Activated CD8-positive, alpha-beta memory T cell treated with anti-CD3 and anti-CD28 coated beads, Interleukin-2, amount 50 U/mL, for 4 hours (primary cell): ENCODE measurements around the gene ZBTB33.

Experiments
- DNase-seq: peaks from one replicate; pipeline ENCODE4 v3.0.0-alpha.2; 2020

Gene ZBTB33

DNA sequence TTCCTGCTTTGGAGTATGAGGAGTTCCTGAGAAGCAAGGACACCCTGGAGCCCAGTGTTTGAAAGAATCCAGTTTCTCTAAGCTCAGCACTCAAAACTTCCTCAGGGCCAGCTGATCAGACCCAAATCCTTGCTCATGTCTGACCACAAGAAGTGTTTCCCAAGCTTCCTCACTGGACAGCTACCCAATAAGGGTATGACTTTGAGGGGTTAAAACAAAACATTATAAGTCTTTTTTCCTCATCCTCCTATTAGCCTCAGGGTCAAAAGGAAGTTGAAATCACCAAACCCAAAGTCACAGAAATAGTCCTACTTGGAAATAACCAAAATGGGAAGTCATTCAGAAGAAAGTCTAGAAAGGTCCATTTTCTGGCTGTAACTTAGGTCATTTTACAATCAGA lies 13.7 kb downstream of the ZBTB33 start:
- DNase-seq, result no peak

DNA sequence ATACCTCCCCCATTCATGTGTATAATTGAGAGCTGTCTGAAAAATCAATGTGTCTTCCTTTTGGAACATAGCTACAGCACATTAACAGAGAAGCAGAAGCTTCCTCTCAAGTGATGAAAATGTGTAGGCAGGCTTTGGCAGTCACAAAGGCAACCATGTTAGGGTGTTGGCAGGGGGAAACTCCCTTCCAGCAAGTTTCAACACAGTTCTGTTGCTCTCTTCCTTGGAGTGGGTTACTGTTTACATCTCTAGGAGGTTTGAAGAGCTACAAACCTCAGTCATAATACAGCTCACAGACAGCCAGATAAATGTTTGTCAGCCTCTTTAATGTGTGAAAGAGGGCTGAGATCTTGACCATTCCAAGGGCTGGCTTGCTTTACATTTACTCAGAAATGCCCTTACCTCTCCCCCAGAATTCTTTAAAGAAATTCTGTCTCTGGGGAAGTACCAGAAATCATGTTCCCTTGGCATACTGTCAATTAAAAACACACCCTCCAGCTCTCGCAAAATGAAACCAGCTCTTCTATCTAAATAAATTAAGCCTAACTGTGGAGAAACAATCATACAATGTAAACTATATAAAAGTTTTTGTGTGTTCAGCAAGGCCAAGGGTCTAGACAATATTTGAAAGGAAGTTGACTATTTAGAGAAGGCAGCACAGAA lies 18.9 kb downstream of the ZBTB33 start:
- no peak for DNase-seq

DNA sequence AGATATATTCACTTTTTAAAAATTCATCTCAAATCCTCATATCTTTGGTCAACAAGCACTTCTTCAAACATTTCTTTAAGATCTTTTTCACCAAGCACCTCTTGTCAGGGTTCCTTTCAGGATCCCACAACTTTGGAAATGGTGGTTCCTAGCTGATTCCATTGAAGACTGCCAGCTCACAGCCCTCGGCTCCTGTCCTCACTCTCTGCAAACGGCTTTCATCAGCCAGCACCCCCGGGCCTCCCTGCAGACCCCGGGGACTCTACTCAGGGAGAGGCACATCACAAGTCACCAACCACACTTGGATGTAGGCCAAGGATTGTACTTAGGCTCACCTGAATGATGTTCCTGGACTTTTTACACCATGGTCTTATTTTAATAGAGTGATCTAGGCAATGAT lies 20.0 kb downstream of the ZBTB33 start:
- DNase-seq, result no peak

DNA sequence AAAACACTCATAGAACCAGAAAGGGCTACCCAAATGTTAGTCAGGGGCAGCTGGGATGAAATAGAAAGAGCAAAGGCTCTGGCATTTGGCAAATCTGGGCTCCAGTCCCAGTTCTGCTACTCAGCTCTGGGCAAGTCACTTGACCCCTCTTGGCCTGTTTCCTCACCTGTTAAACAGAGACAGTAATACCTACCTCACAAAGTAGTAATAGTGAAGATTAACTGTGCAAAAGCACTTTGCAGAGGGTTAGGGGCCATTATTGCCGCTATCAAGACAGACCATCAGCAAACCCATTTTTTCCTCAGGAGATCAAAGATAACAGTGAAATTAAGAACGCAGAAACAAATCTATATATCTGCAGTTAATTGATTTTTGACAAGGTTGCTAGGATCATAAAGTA lies 20.6 kb downstream of the ZBTB33 start:
- DNase-seq, result no peak

DNA sequence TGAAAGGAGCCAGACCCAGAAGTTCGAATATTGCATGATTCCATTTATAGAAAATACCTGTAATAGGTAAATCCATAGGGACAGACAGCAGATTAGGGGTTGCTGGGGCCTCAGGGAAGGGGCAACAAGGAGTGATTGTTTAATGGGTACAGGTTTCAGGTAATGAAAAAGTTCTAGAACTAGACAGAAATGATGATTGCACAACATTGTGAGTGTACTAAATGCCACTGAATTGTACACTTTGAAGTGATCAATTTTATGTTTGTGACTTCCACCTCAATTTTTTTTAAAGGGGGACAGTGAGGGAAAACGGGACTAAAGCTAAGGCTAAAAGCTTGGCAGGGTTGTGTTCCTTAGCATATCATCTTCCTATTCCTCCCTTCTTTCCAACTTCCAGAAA lies 23.5 kb downstream of the ZBTB33 start:
- no peak for DNase-seq

DNA sequence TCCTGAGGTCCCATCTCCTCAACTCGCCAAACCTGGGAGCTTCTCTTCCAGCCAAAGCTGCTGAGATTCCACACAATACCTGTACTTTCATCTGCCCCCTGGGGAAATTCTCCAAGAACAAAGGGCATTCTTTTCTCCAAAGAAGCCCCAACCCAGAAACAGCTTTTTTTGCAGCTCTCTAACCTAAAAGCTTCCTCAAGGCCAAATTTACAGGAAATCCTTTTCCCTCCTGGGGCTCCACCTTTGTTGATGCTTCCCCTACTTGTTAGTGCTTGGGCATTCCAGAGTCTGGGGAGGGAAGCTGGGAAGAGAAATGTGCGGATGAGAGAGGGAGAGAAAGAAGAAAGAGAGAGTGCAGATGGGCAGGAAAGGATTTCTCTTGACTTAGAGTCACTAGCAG lies 24.3 kb downstream of the ZBTB33 start:
- DNase-seq, result no peak

DNA sequence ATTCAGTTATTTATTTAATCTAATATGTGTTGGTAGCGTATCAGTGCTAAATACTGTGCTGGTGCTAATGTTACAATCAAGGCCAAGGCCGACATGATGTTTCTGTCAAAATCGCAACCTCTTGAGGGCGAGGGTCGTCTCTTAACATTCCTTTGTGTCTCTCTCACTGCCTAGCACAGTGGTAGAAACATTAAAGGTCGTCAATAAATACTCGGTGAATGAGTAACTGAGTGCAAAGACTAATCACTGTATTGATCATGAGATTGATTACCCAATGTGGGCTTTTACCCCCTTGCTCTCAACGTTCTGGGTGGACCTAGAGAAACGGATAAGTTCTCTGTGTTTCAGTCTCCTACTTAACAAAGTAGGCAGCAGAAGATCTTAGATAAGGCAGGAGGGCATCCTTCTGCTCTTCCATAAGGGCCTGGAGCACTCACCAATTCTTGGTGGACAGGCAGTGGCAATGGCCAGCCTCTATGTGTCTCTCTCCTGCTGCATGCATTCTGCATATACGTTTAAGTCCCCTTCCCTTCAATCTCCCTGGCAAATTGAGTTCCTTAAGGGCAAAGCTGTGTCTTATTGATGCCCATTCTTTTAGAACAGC lies 30.5 kb downstream of the ZBTB33 start:
- no peak for DNase-seq

DNA sequence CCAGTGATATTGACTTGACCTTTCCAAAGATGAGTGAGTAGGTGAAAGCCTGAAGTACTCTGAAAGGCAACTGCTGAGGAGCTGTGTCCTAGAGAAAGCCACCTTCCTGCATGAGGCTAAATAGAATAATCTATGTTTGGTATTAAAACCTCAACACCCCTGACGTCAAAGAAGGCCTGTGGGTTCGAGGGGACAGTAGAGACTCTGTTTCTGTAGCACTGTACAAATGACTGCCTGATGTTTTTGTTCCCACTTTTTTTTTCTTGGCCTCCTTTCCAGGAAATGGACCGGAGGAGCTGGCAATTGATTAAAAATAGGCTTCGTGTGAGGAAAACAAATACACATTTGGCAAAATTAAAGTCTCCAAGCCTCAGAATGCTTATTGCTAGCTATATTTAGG lies 31.1 kb downstream of the ZBTB33 start:
- DNase-seq, result no peak

DNA sequence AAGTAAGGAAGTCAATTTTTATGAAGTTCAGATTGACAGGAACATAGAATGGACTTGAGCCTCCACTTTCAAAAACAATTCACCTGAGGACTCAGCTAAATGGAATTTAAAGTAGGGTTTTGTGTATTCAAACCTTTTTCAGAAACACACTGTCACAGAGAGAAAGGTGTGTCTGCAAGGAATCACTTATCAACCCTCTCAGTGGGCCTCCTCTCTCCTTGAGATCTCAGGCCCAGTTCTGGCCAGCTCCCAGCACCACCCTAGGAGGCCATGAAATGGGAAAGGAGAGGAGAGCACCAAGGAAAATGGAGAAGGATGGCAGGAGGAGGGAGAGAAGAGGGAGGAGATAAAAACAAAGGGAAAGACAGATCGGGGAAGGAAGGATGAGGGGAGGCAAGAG lies 32.1 kb downstream of the ZBTB33 start:
- no peak for DNase-seq

DNA sequence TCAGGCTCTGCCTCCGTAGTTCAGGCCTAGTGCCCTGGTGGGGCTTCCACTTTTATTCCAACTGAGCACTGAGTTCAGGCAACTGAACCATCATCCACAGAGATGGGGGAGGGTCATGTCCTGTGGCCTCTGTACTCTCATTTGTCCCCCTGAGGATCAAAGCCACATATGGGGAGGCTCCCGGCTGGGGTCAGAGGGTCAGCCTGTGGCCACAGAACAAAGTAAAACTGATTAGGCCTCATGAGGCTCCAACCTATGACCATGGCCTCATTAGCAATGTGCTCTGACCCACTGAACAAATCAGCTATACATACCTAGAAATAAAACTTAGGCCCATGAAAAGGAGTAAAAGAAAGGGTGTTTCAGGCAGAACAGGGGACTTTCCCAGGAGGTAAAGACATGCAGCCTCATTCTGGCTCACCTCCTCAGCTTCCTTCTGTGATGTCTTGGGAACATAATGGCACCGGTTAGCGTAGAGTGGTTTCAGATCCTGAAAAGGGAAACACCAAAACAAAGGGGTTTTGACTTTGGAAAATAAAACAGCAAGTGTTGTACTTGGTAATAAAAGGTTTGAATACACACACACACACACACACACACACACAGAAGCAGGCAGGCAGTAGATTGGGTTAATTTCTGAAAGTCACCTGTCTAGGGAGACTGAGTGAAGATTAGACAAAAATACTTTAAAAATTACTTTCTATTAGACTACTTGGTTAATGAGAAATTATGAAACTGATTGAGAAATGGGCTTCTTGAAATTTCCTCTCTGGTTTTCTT lies 36.3 kb downstream of the ZBTB33 start:
- no peak for DNase-seq

DNA sequence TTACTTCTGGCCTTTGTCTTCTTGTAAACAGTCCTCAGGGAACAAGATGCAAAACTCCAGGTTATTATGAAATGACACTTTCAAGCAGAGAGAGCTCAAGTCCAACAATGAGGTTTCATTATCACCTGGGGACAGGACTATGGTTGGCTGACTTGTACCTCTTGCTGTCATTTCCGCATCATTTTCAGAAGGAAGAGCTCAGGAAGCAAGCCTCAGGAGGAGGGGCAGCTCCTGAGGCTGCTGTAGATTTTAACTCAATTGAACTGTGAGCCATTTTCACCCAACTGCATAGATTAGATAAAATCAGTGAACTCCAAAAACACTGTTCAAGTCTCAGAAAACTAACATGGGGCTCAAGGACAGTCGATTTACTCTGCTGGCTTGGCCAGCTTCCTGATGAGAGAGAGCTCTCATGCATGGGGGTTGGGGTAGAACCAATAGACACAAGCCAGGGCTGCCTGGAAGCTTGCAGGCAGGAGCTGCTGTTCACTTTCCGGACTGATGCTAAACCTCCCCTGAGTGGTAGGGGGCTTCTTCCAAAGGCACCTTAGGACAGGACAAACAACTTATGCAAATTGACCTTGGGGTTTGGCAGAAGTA lies 37.0 kb downstream of the ZBTB33 start:
- no peak for DNase-seq

DNA sequence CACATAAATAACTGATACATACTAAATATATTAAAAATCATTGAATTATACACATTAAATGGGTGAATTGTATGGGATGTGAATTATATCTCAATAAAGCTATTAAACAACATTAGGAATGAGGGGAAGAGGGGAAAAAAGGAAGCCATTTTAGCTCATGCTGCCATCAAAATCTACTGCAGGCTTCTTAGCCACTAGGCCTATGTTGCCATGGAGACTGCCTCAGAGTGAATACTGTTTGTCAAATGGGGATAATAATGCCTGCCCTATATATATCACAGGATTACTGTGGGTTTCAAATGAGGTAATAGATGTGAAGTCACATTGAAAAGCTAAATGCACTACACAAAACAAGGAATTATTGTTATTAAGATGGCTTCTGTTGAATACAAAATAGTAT lies 39.5 kb downstream of the ZBTB33 start:
- DNase-seq, result no peak

DNA sequence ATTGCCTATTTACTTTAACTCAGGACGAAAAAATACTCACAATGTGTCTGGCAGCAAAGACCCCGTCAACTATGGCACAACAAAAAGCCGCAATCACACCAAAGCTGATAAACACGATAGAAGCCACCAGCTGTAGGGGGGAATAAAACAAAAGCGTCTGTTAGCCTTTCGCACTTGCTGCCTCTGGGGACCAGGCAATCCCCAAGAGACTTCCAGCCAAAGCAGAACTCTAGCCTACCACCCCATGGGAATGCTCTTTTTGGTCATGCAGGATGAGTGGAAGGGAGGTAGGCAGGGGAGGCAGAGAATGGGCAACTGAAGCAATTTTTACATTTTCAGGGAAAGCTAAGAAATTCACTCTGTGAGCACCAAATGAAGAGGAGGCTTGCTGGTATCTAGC lies 40.6 kb downstream of the ZBTB33 start:
- DNase-seq, result no peak

DNA sequence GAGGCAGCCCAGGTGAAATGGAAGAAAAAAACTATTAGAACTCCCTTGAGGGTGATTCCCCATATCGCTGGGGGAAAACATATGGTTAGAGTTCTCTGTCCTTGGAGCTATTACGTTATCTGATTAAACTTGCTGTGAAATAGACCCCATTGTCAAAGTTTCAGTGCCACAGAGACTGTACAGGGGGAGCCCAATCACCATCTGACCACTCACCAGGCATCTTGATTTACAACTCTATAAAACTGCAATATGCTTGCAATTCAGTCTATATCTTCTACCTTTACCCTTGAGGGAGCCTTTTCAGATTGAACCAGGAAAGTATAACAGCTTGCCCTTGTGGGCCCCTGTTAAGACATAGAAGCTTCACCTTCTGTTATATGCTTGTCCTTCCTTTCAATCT lies 42.4 kb downstream of the ZBTB33 start:
- DNase-seq, result no peak

DNA sequence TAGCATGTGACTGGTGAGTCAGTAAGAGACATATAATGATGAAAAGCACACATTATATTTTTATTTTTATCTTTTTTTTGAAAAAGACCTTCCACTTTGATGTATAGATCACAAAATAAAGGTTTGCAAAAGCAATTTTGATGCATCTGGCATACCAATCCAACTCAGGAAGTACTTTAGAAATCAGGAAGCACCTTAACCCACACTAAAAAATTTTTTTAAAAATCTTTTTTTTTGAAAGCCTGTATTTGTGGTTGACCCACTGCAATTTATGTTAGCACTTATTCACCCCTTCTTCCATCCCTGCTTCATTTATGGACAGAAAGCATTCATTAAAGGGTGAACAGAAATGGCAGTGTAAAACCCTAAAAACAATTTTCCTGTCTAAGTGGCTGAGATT lies 44.0 kb downstream of the ZBTB33 start:
- DNase-seq, result no peak

DNA sequence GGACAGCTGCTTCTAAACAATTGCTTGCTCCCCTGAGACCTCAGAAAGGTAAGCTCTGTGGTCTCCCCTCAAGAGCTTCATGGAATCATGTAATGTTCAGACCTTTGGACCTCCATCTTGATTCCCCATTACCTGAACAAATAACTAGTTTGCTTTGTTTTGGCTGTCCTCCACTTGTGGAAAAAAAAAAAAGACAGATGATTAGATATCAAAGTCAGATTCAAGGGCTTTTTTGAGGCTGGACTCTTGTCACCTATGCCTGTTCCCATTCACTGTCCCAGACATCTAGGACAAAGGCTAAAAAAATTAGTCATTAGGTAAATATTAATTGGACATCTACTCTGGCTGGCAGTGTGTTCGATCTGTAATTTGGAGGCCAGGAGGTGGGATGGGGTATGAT lies 47.3 kb downstream of the ZBTB33 start:
- DNase-seq, result no peak

DNA sequence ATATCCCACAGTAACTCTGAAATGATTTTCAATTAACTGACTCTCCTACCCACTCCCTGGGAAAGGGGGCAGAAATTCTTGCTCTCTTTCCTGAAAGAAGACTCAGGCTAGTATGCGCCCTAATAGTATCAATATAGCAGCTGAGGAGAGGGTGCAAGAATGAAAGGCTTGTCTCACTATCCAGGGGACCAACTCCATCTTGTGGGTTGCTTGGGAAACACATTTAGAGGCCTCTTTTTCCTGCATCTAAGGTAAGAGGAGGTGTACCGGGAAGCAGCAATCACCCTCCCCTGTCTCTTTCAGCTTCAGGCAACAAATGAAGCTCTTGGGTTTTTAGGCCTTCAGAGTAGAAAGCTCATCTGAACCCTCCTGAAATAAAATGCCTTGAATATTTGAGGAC lies 49.3 kb downstream of the ZBTB33 start:
- DNase-seq, result no peak

DNA sequence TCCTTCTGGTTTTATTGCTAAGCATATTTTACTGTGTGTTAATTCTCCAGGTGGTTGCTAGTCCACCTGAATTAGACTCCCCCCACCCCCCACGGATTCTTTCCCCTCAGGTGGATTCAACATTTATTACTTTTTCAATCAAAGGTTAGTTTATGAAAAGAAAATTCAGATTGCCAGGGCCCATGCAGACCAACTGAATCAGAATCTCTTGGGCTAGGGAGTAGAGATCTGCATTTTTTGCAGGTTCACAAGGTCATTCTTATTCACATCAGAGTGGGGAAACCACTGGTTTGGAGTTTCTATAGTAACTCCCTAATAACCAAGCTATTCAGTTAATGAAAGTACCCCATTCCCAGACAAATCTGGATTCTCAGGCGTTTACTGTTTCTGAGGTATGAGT lies 50.9 kb downstream of the ZBTB33 start:
- DNase-seq, result no peak

DNA sequence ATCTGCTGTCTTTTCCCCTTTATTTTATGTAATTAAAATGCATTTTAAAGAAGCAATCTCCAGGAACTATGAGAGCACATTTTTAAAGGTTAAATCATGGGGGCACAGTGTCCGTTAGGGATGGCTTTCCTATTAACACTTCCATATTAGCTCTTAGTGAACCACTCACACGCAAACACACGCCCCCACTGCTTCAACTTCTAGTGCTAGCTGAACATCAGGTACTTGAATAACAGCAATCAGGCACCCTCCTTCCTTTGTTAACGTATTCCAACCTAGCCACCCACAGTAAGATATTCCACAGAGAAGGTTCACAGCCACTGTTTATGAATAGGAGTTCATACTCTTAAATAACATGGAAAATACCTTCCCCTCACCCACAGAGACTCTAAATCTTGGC lies 51.3 kb downstream of the ZBTB33 start:
- DNase-seq, result no peak

DNA sequence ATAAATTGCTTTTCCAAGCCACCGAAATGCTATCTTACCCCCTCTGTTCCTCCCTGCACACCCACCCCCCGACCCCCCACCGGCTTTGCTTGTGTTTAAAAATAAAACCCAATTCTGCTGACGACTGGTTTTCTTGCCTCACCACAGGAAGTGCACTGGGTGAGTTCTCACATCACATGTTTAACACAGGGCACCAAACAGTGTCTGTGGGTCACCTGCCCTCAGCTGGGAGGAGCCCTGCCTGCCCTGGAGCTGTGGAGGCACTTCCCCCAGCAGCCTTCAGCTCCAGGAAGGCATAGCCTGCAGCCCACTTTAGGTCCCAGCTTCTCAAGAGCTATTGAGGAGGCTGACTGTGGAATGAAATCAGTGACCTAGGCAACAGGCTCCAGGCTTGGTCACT lies 51.8 kb downstream of the ZBTB33 start:
- DNase-seq, result peak; percentile 29

DNA sequence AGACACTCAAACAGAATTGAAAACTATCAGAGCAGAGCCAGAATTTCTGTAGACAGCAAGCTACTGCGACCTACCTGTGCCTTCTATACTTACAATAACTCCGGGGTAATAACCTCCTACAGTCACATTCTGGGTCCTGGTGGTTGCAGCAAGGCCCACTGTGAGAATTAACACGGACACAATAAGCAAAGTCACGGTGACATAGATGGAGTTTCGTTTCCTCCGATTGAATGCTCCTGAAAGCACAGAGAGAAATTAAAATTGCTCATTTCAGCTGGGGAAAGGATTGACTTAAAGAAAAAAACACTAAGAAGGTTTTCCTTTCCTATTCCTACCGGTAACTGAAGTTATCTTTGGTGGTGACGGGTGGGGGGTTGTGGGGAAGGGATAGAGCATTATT lies 53.6 kb downstream of the ZBTB33 start:
- no peak for DNase-seq

DNA sequence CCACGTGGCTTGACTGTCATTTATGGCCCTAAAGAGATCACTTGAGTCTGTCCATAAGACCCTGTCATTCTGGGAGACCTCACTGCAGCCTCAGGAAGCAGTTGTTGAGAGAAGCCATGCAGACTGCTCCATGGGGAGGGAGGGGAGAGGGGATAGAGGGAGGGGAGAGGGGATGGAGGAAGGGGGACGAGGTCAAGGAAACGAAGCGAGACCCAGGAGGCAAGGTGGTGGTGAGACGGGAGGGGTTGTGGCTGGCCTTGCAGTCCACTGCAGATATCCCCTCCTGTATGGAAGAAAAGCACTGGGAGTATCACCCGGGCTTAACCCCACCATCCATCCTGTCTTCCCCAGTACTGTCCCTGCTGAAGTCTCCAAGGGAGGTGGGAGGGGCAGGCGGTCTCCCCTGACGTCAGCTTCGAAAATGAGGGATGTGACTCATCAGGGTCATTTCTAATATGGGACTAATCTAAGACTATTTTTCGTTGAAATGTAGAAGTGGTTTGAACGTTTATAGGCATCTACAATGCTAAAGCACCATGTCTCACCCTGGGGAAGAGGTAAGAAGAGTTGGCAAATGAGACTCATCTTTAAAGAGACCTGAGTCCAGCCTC lies 55.0 kb downstream of the ZBTB33 start:
- no peak for DNase-seq

DNA sequence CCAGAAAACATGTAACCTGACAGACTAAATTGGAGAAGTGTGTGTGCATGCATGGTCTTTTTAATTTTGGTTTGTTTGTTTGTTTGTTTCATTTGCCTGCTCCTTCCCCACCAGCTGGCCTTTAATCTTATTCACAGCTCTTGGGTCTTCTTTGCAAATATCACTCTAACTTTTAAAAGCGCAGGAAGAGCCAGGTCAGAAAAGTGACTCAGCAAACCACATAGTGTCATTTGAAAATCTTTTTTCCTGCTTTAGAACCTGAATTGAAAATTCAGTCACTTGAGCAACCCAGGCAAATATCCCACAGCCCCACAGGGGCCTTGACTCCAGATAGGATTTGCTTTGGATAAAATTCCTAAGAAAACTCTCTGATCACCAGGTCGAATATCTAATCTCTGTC lies 56.0 kb downstream of the ZBTB33 start:
- DNase-seq, result no peak
